OCI-M2 (cell line): ENCODE measurements around the gene TBC1D22B.

ENCODE experiments used
- DNase-seq: peaks from one replicate; lab custom pipeline; 2025; ENCODE audit not compliant: unreplicated experiment; lab: John Stamatoyannopoulos, UW

Gene TBC1D22B

DNA sequence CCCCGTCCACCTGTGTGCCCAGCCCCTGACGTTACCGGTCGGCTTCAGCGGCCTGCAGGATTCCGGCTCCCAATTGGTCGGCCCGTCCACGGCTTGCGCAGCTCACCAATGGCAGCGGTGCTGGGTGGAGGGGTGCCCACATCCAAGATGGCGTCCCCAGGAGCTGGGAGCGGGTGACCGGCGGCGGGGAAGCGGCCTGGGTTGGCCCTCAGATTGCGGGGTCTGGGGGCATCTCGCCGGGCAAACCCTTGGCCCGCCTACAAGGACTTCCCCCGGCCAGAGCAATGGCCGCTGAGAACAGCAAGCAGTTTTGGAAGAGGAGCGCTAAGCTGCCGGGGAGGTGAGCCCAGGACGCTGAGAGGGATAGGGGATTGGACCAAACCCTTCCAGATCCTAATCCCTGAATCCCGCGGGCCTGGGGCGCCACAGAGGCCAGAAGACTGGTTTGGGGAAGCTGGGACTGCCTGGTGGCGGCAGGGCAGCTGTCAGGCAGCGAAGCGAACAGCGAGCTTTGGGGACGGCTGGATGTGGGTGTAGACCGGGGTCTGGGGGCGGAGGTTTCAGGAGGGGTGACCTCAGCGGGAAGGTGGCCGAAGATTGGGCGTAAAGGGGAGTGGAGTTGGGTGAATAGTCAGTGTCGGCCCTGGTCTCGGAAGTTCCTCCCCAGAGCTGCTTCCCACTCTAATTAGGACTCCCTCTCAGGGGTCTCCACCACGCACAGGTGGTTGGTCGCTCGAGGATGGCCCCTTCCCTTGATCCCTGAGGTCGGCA, at the start of gene TBC1D22B, which contains the start of gene TMEM217:
TBC1D22B (plus strand) TSS at position 139 of the 771 bp plus-strand sequence; CDS start at position 285, 146 bp downstream.
TMEM217 (minus strand) TSS at position 511 of the 771 bp plus-strand sequence. CDS start 39,114 bp downstream, outside the sequence.
- peak; percentile 81 for DNase-seq

DNA sequence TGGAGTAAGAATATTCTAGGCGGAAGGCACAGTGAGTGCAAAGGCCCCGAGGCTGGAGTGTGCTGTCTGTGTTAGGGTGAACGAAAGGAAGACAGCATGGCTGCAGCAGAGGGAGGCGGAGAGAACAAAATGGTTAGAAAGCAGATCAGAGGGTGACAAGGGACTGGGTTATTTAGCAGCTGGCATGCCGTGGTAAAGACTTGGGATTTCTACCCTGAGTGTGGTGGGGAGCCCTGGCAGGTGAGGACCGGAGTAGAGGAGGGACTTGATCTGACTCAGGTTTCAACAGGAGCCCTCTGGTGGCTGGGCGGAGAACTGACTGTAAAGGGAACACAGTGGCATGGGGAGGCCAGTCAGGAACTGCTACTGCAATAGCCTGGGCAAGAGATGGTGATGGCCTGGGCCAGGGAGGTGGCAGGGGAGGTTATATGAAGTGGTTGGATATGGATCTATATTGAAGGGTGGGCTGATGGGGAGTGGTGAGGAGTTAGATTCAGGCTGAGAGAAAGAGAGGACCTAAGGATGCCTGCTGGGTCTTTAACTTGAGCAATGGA, 49.6 kb upstream of the TBC1D22B start:
- peak; percentile 53 for DNase-seq

DNA sequence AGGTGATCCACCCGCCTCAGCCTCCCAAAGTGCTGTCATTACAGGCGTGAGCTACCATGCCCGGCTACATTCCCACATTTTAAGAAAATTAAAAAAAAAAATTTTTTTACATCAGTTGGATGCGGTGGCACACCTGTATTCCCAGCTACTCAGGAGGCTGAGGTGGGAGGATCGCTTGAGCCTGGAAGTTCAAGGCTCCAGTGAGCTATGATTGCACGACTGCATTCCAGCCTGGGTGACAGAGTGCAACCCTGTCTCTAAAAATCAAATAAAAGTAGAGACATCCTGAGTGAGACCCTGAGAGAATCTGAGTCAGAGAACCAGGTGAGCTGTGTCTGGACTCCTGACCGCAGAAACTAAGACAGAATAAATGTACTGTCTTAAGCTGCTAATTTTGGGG, 48.8 kb upstream of the TBC1D22B start:
- DNase-seq, result no peak

- DNase-seq, result no peak
Measured at GRCh38 chr6:37209461-37210205, 47.9 kb upstream of the TBC1D22B start.

GRCh38 chr6:37210313-37210968, 47.1 kb upstream of the TBC1D22B start:
- DNase-seq, result peak; percentile 81

DNA sequence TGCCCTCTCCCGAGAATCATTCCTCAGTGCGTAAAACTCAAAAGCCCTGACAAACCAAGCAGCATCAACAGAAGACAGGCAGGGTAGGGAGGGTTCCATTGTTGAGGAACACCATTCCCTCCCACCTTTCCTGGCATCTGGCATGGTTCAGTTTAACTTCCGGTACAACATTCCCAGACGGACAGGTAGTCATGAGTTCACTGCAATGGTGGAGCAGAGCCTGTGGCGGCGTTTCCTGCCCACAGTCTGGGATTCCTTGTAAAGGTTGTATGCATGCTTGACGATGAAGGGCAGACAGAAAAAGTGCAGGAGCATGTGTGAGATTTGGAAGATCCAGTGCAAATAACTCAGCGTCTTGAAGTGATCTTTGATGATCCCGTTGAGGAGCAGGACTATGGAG, 45.3 kb upstream of the TBC1D22B start:
- DNase-seq, result no peak

GRCh38 chr6:37218061-37218460, 39.5 kb upstream of the TBC1D22B start:
- DNase-seq, result no peak

DNA sequence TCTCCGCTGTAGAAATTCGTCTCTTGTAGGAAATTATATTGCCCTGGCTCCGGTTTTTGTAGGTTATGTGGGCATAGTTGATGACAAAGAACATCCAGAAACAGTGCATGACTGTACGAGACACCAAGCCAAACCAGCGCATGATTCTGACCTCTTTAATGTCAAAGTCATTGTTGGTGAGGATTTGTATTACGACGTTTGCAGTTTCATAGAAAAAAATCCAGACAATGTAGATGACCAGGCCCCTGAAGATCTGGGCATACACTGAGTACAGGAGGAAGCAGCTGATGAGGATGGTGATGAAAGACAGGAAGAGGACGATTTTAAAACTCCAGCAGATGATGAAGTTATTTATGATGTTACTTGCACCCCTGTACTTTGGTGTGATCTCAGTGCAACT, 39.1 kb upstream of the TBC1D22B start:
- DNase-seq, result no peak

DNA sequence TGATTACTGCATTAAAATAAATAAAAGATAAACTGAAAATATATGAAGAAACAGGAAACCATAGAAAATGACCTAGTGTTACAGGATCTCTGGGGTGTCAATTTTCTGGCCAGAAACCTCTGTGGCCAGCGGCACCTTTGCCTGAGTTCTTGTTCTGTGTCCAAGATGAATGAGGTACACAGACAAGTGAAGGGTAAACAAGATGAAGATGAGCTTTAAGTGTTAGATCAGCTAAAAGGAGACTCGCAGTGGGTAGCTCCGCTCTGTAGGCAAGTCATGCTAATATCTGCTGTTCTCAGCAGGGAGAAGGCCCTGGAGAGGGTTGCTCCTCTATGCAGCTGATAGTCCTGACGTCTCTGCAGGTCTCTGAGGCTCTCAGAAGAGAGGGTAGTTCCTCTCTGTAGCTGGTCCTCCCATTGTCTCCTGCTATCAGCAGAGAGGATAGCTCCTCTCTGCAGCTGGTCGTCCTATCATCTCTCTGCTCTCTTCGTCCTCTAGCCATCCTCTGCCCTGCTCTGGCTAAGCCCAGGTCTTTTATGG, 35.9 kb upstream of the TBC1D22B start:
- DNase-seq, result no peak

GRCh38 chr6:37222125-37222967, 35.2 kb upstream of the TBC1D22B start:
- peak; percentile 82 for DNase-seq

- no peak for DNase-seq
Measured at GRCh38 chr6:37222992-37223391, 34.6 kb upstream of the TBC1D22B start.

- DNase-seq, result no peak
Measured at GRCh38 chr6:37225350-37226169, 32.0 kb upstream of the TBC1D22B start.

GRCh38 chr6:37230104-37230503, 27.5 kb upstream of the TBC1D22B start:
- DNase-seq, result no peak

DNA sequence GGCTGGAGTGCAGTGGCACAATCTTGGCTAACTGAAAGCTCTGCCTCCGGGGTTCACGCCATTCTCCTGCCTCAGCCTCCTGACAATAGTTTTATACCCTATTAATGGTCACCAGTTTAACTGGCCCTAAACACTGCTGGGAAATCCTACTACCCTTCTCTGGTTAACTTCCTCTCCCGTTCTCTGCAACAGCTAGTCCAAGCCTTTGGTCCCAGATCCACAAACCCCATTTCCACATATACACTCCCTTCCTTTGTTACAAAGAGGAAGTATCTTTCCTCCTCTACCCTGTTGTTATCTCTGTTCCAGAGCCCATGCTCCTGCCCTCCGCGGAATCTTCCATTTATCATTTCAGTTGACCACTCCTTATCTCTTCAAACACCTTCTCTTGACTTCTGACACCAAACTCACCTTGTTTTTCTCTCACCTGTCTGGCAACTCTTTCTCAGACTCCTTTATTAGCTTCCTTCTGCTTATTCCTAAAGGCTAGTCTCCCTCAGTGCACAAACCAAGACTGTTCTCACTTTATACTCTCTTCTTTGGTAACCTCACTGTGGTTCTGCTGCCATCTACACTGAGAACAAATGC, 25.0 kb upstream of the TBC1D22B start:
- no peak for DNase-seq

DNA sequence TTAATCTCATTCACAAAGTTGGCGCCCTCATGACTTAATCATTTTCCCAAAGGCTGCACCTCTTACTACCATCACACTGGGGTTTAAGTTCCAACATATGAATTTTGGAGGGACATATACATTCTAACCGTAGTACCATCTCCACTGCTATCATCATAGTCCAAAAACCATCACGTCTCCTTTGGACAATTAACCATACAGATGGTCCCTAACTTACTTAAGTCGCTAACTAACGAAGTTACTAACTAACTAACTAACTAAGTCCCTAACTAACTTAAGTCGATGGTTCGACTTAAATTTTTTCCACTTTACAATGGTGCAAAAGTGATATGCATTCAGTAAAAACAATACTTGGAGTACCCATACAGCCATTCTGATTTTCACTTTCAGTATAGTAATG, 24.0 kb upstream of the TBC1D22B start:
- no peak for DNase-seq

DNA sequence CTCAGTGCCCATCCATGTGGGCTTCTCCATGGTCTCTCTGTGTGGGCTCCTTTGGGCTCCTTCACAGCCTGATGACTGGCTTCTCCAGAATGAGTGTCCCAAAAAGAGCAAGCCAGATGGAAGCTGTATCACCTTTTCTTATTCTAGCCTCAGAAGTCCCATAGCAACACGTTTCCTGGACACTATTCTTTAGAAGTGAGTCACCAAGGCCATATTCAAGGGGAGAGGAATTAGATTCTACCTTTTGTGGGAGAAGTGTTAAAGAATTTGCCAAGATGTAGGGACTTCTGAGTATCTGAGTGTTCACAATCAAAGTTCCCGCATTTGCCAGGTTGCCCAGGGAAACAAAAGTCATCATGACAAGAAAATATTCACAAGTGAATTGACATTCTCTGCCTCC, 20.7 kb upstream of the TBC1D22B start:
- no peak for DNase-seq

- DNase-seq, result no peak
Measured at GRCh38 chr6:37237789-37238188, 19.8 kb upstream of the TBC1D22B start.

DNA sequence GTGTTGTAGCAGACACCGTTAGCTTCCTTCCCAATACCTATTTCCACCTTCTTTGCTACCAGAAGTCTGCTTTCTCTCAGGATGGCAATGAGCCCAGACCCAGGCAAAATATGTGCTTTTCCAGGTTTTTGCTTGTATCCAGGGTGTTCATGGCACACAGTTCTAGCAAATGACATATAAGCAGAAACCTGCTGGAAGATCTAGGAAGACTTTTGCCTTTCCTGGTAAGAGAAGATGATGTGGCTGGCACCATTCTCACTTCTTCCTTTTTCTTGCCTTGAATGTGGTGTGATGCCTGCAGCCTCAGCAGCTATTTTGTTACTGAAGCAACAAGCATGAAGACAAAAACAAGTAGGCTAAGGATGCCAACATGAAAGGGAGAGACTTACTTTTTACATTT, 19.2 kb upstream of the TBC1D22B start:
- DNase-seq, result no peak

GRCh38 chr6:37239526-37239925, 18.0 kb upstream of the TBC1D22B start:
- no peak for DNase-seq
